Epidermal melanocyte (primary cell): ENCODE measurements around the gene TSSK1B.
"Not testable (repeated sequence)": the region's sequence is repeated elsewhere in the genome, so short reads cannot be mapped to it uniquely, and the experiment has no call there.

Experiments used
- DNase-seq: peaks from one replicate; pipeline ENCODE4 v3.0.0; 2011; ENCODE audit warnings: low spot score; ENCODE audit not compliant: insufficient read length

Gene TSSK1B

GRCh38 chr5:113434889-113435288 lies at the start of gene TSSK1B:
TSSK1B (minus strand) TSS chr5:113434989; CDS start chr5:113434839, 150 bp downstream.
- no peak for DNase-seq

GRCh38 chr5:113480243-113480642 lies 45.5 kb upstream of the TSSK1B start:
- DNase-seq: no peak

GRCh38 chr5:113478691-113479090 lies 43.9 kb upstream of the TSSK1B start:
- DNase-seq: no peak

- DNase-seq: no peak
Measured at GRCh38 chr5:113474100-113474728, 39.4 kb upstream of the TSSK1B start.

GRCh38 chr5:113463032-113463431 lies 28.2 kb upstream of the TSSK1B start:
- DNase-seq: no peak

GRCh38 chr5:113457106-113457505 lies 22.3 kb upstream of the TSSK1B start:
- not testable (repeated sequence) for DNase-seq

- no peak for DNase-seq
Measured at GRCh38 chr5:113452941-113453340, 18.2 kb upstream of the TSSK1B start.

GRCh38 chr5:113451797-113452196 lies 17.0 kb upstream of the TSSK1B start:
- DNase-seq: no peak

GRCh38 chr5:113450929-113451328 lies 16.1 kb upstream of the TSSK1B start:
- DNase-seq: no peak

GRCh38 chr5:113450462-113450861 lies 15.7 kb upstream of the TSSK1B start:
- no peak for DNase-seq

GRCh38 chr5:113448252-113448651 lies 13.5 kb upstream of the TSSK1B start:
- no peak for DNase-seq

- no peak for DNase-seq
Measured at GRCh38 chr5:113447498-113448050, 12.8 kb upstream of the TSSK1B start.

GRCh38 chr5:113446358-113446927 lies 11.7 kb upstream of the TSSK1B start:
- no peak for DNase-seq

GRCh38 chr5:113437111-113437510 lies 2.3 kb upstream of the TSSK1B start:
- no peak for DNase-seq

GRCh38 chr5:113435575-113435974 lies 786 bp upstream of the TSSK1B start:
- no peak for DNase-seq

- no peak for DNase-seq
Measured at GRCh38 chr5:113433862-113434612, 752 bp downstream of the TSSK1B start.

GRCh38 chr5:113433071-113433470 lies 1.7 kb downstream of the TSSK1B start:
- DNase-seq: no peak

- DNase-seq: no peak
Measured at GRCh38 chr5:113427871-113428574, 6.8 kb downstream of the TSSK1B start.

GRCh38 chr5:113425909-113426308 lies 8.9 kb downstream of the TSSK1B start:
- DNase-seq: no peak

- no peak for DNase-seq
Measured at GRCh38 chr5:113421693-113422092, 13.1 kb downstream of the TSSK1B start.

- no peak for DNase-seq
Measured at GRCh38 chr5:113405530-113405929, 29.3 kb downstream of the TSSK1B start.

- no peak for DNase-seq
Measured at GRCh38 chr5:113404269-113404668, 30.5 kb downstream of the TSSK1B start.
